Esophagus muscularis mucosa (tissue), 3 donors: Measurements from ENCODE around the gene MTOR.

ENCODE experiments used
- CTCF ChIP-seq, 3 experiments: fragments of 200-600 bp in 2 of 3; fragments of 450-650 bp in 1 of 3; sonication (generic) in 2 of 3; IDR thresholded peaks; one replicate each; pipeline ENCODE4 v1.5.1; 2017 to 2019; ENCODE audit warnings: antibody characterized with exemption in 3 of 3, mild to moderate bottlenecking in 2 of 3, moderate library complexity in 1 of 3
- POLR2A ChIP-seq: fragments of 450-650 bp; IDR thresholded peaks from one replicate; pipeline ENCODE4 v1.6.1; 2017; ENCODE audit warnings: antibody characterized with exemption, moderate library complexity, mild to moderate bottlenecking, low read depth

GRCh38 chr1:11168731-11169130, 93.6 kb downstream of the MTOR start:
- TF ChIP-seq POLR2A (no peak), CTCF (IDR thresholded peaks at IDR 0.05) (no peak)
